BE2C (cell line): ENCODE results near the gene TBCCD1.

ENCODE experiments used
- DNase-seq: peaks from one replicate; pipeline ENCODE4 v3.0.0-alpha.2; 2020
- H3K27me3 ChIP-seq: fragments of 250-450 bp; sonication (Bioruptor Pico); 2 replicates; pipeline ENCODE4 v1.5.1; 2020; ENCODE audit warnings: mild to moderate bottlenecking
- H3K36me3 ChIP-seq: fragments of 250-450 bp; sonication (Bioruptor Pico); 2 replicates; pipeline ENCODE4 v1.5.1; 2020; ENCODE audit warnings: mild to moderate bottlenecking
- H3K4me1 ChIP-seq: fragments of 250-450 bp; sonication (Bioruptor Pico); 2 replicates; pipeline ENCODE4 v1.5.1; 2020
- H3K4me3 ChIP-seq: 2 replicates; pipeline ENCODE4 v1.5.1; 2011; ENCODE audit warnings: low read depth, low read length
- H3K9me3 ChIP-seq: fragments of 250-450 bp; sonication (Bioruptor Pico); 2 replicates; pipeline ENCODE4 v1.5.1; 2020
- TF ChIP-seq, protein P1 (sequence below): IDR thresholded peaks from 2 replicates; pipeline ENCODE4 v1.5.1; 2012; ENCODE audit warnings: mild to moderate bottlenecking, low read depth, low read length

TBCCD1 gene

DNA sequence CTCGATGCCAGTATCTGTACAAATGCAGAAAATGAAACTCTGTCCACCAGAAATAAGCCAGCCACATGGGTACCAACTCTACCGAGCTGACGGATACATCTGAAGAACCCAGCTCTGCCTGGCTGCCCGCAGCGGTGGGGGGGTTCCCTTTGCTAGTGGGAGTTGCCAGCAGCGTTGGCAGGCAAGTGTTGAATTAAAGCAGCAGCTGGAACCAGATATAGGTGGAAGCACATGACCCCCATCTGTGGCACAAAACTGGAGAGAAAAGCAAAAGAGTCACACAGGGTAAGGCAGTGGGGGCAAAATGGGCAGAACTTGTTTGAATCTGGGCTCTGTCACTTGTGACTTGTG is 40.9 kb downstream of the TBCCD1 start:
- H3K4me1 ChIP-seq = peaks cover 12% of the 10 kb centered on the region

DNA sequence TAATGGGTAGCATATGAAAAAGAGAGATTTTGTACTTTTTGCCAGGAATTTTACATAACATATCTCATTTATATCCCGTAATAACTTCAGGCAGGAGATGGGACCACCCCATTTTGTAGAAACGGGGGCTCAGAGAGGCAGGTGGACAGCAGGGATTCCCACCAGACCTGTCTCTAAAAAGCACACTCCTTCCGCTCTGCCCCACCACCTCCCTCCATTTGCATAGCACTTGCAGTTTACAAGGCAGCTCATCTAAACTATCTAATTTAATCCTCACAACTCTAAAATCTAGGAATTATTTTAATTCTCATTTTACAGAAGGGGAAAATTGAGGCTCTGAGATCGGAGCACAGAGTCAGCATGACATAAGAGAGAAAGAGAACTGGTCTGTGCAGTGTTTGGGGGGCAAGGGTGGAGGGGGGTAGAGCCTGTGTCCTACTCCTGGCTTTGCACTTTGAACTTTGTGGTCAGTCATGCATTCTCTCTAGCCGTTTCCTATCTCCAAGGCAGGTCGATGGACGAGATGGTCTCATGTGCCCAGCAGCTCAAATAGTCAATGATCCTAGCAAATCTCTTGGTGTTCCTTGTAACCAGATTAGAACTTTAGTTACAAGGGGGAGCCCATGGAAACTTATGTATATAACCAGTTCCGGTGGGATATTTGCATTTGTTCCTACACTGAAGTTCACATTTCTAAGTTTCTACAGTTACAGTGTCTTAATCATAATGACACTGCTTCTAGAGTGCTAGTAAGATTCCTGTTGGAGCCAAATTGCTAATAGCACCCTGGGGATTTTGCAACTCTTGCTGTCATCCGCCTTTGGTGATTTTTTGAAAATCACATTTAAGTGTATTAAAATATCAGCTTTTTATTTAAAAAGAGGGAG is 41.5 kb downstream of the TBCCD1 start:
- H3K9me3 ChIP-seq = no peaks in the 10 kb centered on the region
- DNase-seq = no peak
- H3K4me1 ChIP-seq = peaks cover 9% of the 10 kb centered on the region
- no peaks in the 10 kb centered on the region for H3K36me3 ChIP-seq
- no peak overlapping the region for H3K4me3 ChIP-seq
- TF ChIP-seq, protein P1, sequence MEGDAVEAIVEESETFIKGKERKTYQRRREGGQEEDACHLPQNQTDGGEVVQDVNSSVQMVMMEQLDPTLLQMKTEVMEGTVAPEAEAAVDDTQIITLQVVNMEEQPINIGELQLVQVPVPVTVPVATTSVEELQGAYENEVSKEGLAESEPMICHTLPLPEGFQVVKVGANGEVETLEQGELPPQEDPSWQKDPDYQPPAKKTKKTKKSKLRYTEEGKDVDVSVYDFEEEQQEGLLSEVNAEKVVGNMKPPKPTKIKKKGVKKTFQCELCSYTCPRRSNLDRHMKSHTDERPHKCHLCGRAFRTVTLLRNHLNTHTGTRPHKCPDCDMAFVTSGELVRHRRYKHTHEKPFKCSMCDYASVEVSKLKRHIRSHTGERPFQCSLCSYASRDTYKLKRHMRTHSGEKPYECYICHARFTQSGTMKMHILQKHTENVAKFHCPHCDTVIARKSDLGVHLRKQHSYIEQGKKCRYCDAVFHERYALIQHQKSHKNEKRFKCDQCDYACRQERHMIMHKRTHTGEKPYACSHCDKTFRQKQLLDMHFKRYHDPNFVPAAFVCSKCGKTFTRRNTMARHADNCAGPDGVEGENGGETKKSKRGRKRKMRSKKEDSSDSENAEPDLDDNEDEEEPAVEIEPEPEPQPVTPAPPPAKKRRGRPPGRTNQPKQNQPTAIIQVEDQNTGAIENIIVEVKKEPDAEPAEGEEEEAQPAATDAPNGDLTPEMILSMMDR = no peak
- H3K27me3 ChIP-seq = no peaks in the 10 kb centered on the region

More for the DNA sequence above, 40.9 kb downstream of the TBCCD1 start:
- H3K4me3 ChIP-seq = no peak overlapping the region
- DNase-seq = no peak
- H3K36me3 ChIP-seq = no peaks in the 10 kb centered on the region
- H3K27me3 ChIP-seq = no peaks in the 10 kb centered on the region
- TF ChIP-seq, protein P1 = no peak
- H3K9me3 ChIP-seq = no peaks in the 10 kb centered on the region

GRCh38 chr3:186524616-186525015 is 42.5 kb downstream of the TBCCD1 start:
- H3K36me3 ChIP-seq = no peaks in the 10 kb centered on the region
- H3K27me3 ChIP-seq = no peaks in the 10 kb centered on the region
- H3K9me3 ChIP-seq = no peaks in the 10 kb centered on the region
- peaks cover 2% of the 10 kb centered on the region for H3K4me1 ChIP-seq
- no peak overlapping the region for H3K4me3 ChIP-seq
- TF ChIP-seq, protein P1 = no peak
- DNase-seq = no peak

GRCh38 chr3:186523434-186523833 is 43.7 kb downstream of the TBCCD1 start:
- H3K9me3 ChIP-seq = no peaks in the 10 kb centered on the region
- DNase-seq = no peak

DNA sequence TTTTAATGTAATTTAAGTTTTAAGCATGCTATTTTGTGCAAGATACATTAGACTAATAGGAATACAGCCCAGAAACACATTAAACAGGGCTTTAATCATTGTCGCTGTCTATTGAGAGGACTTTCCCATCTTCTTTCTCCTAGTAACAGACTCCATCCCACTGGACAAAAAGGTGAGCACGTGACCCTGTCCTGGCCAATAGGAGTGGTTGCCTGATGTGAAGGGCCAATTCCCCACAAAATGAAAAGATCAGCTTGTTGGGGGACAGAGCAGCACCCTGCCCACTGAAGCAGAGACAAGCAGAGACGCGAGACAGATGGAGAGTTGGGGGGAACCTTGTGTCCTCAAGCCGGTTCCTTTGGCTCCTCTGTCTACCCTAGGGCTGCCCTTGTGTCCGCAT is 44.1 kb downstream of the TBCCD1 start:
- TF ChIP-seq, protein P1 = no peak
- Histone ChIP-seq H3K27me3 (no peaks in the 10 kb centered on the region), H3K36me3 (no peaks in the 10 kb centered on the region), H3K9me3 (no peaks in the 10 kb centered on the region), H3K4me3 (no peak overlapping the region), H3K4me1 (no peaks in the 10 kb centered on the region)
- DNase-seq = no peak

More at GRCh38 chr3:186523434-186523833, 43.7 kb downstream of the TBCCD1 start:
- TF ChIP-seq, protein P1 = no peak
- Histone ChIP-seq H3K4me1 (no peaks in the 10 kb centered on the region), H3K36me3 (no peaks in the 10 kb centered on the region), H3K4me3 (no peak overlapping the region), H3K27me3 (no peaks in the 10 kb centered on the region)
